SHP77 treated with DMSO at 0.1 percent for 48 hours (cell line): ENCODE results near the gene DENND2A.
"Not testable (repeated sequence)": the region's sequence is repeated elsewhere in the genome, so short reads cannot be mapped to it uniquely, and the experiment has no call there.

ENCODE experiments used
- DNase-seq: peaks from one replicate; lab custom pipeline; 2025; lab: John Stamatoyannopoulos, UW

DENND2A gene

DNA sequence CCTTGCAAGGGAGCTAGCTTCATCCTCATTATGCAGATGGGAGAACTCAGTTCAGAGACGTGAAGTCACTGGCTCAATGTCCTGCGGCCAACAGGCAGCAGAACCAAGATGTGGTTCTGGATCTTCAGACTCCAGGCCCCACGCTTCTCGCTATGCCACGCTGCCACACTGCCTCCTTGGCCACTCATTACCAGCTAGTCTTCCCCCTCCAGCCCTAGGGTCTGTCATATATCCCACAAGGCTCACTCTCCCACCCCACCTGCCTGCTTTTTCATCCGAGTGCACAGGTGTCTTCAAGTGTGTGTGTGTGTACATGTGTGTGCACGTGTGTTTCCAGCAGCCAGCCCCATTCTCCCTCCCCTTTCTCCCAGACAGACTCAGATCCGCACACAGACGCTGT is 53.4 kb downstream of the DENND2A start:
- DNase-seq: no peak

DNA sequence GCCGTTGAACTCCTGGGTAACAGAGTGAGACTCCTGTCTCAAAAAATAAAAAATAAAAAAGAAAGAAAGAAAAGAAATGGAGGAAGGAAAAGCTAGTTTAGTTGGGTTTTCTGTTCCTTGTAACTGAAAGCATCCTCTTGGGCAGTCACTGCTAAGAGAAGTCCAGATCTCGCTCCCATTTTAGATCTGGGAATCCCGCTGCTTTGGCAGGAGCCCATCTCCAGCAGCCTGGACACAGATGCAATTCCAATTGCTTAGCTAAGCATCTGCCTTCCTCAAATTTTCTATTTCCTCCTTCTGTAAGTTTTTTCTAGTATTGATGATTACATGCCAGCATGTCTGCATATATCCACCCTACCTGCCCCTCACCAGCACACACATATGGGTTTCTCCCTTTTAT is 54.1 kb downstream of the DENND2A start:
- DNase-seq: no peak

DNA sequence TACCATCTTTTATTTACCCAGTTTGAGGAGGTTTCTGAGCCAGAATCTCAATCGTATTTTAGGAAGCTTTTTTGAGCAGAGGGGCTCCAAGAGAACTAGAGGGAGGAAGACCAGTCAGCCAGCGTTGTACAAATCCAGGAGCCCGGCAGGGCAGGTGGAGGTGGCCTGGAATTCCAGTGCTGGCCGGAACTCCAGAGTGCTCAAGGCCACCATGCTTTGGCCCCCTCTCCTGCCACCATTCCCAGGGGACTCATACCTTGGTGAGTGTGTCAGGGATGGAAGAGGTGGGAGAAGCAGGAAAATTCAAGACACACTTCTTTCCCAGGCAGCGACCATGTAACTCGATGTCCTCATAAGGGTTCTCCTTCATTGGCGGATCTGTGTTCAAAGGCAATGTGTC is 55.3 kb downstream of the DENND2A start:
- no peak for DNase-seq

DNA sequence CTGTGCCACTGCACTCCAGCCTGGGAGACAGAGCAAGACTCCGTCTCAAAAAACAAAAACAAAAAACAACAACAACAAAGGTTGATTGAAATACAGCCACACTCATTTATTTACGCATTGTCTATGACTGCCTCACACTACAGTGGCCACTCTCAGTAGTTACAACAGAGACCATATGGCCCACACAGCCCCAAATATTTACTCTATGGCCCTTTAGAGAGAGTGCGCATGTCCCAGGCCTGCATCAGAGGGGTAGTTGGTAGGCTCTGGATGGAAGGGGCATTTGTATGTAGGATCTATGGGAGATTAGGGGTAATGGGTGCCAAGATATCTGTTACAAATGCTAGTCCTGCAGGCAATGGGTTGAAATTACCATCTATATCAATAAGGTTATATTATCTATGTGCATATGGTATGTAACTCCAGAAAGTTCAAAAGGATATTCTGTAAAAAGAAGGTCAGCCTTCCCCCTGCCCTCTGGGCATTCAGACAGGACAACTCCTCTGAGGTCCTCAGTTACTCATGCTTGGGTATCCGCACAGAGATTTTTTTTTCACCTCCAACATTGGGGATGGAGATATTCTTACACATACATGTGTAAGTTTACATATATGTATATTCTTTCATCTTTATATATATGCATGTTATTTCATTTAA is 56.3 kb downstream of the DENND2A start:
- DNase-seq: no peak

DNA sequence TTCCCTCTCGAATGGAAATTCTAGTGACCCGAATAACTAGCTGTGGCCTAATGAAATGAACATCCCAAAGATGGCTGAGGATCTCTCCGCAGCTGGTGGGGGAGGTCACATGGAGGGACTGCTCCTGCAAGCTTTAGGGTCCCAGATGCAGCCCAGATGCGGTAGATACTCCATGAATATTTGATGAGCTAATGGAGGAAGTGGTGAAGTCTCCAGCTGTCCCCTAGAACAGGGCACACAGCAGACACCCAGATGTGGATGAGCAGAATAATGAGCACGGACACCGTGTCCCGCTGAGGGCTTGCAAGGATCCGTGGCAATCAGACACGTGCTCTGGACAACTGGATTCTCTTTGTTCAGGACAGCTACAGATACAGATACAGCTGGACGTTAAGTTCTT is 59.2 kb downstream of the DENND2A start:
- DNase-seq: no peak

DNA sequence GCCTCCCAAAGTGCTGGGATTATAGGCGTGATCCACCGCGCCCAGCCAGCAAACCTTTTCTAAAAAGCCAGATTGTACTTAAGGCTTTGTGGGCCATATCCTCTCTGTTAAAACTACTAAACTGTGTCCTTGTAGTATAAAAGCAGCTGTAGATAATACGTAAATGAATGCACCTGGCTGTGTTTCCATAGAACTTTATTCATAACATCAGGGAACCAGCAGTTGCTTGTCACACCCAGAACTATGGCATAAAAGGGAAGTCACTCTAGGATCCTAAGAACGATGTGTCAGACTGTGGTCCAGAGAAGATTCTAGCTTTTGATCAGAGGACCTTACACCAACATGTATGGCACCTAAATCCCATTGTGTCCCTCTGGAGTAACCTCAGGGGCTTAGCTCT is 63.0 kb downstream of the DENND2A start:
- no peak for DNase-seq

DNA sequence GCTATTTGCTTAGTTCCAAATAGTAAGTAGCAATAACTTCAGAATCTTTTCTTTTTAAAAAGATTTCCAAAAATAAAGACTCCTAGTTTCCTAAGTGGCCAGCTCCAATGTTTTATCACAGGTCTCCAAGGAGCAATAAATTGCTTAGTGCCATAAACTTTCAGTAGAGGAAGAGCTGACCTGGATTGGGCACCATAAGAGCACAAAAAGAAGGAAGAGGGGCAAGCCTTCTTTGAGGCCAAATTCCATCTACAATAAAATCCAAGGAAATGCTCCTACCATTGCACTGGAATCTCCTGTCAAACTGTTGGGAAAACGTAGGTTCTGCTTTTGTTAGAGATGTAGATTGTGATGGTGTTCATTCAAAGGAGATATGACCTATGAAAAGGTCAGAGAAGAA is 64.0 kb downstream of the DENND2A start:
- no peak for DNase-seq

DNA sequence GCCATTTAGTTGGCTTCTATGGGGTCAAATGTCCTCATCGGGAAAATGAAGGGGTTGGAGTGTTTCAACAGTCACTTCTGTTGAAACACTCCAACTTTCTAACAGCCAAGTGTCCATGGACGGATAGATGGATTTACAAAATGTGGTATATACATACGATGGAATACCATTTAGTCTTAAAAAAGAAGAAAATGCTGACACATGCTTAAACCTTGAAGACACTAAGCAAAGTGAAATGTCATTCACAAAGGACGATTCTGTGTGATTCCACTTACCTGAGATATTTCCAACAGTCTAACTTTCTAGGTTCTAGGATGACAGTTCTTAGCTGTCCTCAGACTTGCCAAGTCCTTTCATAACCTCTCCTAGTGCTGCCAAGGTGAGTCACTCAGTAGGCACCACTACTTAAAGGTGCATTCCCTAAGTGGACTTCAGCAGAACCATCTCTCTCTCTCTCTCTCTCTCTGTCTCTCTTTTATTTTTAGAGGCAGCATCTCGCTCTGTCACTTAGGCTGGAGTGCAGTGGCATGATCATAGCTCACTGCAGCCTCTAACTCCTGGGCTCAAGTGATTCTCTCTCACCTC is 69.0 kb downstream of the DENND2A start:
- DNase-seq: no peak

DNA sequence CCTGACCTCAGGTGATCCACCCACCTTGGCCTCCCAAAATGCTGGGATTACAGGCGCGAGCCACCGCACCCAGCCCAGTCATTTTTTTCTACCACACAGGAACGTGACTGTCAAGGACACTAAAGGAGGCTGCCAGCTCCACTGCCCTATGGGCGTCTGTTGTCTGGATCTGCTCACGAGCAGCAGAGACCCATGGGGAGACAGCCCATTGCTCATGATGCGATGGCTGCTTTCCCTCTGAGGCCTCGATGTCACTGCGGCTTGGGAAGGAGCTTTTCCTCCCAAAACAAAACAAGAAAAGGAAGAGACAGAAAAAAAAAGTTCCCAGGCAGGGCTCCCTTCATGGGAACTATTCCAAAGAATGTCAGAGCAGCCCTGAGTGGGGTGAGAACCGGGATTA is 70.5 kb downstream of the DENND2A start:
- no peak for DNase-seq

DNA sequence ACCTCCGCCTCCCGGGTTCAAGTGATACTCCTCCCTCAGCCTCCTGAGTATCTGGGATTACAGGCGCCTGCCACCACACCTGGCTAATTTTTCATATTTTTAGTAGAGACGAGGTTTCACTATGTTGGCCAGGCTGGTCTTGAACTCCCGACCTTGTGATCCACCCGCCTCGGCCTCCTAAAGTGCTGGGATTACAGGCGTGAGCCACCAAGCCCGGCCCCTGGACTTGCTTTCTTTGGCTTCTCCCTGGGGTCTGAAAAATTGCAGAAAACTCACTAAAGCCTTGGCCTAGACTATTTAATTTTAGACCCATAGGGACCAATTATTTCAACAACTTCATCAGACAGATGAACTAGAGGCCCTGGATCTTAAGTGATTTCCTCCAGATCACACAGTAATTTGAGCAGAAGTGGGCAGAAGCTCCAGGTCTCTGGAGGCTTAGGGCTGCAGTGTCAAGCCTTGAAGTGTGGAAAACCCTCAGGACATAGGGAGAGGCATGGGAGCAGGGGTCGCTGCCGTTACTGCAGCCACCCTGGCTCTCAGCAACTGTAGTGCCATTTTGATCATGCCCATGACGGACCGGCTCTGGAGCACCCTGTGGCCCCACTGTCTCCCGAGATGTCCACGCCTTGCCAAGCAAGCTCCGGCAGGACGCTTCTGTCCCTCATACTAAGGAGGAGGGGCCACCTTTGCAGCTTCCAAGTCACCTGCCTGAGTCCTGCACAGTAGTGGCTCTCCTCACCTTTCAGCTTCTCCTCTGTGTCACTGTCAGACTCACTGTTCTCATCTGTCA is 72.4 kb downstream of the DENND2A start:
- no peak for DNase-seq

DNA sequence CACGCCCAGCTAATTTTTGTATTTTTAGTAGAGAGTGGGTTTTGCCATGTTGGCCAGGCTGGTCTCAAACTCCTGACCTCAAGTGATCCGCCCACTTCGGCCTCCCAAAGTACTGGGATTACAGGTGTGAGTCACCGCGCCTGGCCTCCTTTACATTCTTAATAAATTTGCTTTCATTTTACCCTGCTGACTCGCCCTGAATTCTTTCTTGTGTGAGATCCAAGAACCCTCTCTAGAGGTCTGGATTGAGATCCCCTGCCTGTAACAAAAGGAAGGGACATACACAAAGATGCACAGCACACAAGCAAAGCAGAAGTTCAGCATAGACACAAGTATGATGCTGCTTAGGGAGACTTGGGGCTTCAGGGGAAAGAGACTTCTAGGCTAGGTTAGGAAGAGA is 74.4 kb downstream of the DENND2A start:
- DNase-seq: not testable (repeated sequence)

DNA sequence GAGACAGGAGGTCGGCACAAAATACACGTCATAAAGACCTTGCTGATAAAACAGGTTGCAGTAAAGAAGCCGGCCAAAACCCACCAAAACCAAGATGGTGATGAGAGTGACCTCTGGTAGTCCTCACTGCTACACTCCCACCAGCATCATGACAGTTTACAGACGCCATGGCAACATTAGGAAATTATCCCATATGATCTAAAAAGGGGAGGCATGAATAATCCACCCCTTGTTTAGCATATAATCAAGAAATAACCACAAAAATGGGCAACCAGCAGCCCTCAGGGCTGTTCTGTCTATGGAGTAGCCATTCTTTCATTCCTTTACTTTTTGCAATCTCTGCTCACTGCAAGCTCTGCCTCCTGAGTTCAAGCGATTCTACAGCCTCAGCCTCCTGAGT is 74.9 kb downstream of the DENND2A start:
- DNase-seq: not testable (repeated sequence)

DNA sequence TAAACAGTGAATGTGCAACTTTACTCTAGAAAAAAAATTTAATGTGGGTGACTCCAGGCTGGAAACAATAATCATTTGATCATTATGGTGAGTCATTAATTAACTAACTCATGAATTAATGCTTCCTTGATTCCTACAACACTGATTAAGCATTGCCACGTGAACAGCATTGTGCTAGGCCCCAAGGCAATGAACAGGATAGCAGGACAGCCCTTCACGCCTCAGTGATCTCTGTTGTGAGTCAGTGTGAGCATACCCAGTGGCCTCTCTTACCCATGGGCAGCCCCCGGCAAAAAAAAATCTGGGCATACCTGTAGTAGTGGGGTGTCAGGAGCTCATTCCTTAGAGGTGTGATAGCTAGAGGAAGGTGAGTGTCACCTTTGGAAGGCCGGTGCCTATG is 76.0 kb downstream of the DENND2A start:
- no peak for DNase-seq

DNA sequence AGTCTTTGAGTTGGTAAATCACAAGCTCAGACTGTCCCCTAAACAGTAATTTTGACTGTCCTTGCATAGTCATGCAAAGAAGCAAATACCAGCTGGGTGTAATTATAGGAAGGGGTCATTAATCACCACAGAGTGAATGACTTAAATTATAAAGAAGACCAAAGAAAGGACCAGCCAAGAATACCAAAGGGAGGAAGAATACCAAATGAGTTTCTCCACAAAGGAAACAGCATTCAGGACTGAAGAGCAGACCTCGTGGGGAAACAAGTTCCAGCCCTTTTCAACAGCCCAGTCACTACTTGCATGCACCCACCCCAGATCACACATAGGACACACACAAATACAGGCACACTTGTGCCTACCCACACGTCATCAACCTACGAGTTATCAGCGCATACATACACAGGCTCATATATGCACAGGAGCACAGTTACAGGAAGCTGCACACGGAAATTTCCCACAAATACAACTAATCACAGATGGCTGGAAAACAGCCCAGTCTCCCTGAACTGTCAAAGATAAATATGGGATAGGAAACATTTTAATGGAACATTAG is 77.6 kb downstream of the DENND2A start:
- no peak for DNase-seq

DNA sequence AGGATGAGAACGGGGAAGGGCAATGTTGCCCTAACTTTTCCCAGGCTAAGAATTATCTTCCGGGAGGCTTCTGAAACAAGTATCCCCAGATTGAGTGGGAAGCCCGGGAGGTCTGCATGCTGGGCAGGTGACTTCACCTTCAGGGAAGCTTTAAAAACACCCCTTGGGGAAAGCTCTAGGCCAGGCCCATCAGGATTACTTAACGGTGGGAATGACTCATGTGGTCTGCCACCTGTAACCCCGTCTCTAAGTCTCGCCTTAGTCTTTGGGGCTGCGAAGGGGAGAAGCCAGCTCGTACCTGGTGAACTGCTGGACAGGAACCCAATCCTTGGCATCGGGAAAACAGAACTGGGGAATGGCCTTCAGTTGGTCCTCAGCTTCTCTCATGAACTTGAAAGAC is 81.2 kb downstream of the DENND2A start:
- DNase-seq: no peak

DNA sequence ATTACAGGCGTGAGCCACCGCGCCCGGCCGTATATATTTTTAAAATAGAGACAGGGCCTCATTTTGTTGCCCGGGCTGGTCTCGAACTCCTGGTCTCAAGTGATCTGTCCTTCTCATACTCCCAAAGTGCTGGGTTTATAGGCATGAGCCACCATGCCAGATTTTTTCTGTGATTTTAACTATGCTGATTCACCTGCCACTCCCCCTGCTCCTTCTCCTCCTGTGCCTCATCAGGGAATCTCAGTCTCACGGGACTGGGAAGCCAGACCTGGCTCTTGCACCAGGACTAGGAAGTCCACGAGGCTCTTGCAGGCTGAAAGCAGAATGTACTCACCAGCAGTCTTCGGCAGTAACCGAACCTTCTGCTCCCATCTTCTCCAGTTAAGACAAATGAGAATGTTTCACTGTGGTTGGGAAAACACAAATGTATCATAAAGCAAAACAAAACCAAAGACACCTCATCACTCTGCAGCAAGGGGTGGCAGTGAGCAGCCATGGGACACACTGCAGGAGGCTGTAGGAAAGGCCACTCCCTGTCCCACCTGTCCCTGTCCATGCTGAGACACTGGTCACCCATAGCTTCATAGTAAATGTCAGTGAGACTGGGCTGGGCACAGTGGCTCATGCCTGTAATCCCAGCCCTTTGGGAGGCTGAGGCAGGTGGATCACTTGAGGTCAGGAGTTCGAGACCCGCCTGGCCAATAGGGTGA is 82.6 kb downstream of the DENND2A start:
- no peak for DNase-seq

DNA sequence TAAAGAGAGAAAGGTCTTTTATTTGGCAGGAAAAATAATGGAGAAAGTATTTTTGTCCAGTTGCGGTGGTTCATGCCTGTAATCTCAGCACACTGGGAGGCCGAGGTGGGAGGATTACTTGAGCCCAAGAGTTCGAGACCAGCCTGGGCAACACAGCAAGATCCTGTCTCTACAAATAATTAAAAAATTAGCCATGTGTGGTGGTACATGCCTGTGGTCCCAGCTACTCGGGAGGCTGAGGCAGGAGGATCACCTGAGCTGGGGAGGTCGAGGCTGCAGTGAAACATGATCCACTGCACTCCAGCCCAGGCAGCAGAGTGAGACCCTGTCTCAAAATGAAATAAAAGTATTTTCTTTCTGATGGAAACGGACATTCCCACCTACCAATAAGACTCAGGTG is 83.5 kb downstream of the DENND2A start:
- DNase-seq: no peak

DNA sequence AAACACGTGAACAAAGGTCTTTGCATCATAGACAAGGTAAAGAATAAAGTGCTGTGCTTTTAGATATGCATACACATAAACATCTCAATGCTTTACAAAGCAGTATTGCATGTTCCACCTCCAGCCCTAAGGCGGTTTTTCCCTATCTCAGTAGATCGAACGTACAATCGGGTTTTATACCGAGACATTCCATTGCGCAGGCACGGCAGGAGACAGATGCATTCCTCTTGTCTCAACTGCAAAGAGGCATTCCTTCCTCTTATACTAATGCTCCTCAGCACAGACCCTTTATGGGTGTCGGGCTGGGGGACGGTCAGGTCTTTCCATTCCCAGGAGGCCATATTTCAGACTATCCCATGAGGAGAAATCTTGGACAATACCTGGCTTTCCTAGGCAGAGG is 87.4 kb downstream of the DENND2A start:
- not testable (repeated sequence) for DNase-seq

DNA sequence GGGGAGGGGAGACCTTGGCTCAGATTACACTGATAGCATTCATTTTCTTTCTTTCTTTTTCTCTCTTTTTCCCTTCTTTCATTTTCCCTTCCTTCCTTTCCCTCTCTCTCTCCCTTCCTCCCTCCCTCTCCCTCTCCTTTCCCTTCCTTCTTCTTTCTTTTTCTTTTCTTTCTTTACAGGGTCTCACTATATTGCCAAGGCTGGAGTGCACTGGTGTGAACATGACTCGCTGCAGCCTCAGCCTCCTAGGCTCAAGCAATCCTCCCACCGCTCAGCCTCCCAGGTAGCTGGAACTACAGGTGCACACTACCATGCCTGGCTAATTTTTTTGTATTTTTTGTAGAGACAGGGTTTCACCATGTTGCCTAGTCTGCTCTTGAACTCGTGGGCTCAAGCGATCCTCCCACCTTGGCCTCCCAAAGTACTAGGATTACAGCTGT is 88.4 kb downstream of the DENND2A start:
- no peak for DNase-seq

DNA sequence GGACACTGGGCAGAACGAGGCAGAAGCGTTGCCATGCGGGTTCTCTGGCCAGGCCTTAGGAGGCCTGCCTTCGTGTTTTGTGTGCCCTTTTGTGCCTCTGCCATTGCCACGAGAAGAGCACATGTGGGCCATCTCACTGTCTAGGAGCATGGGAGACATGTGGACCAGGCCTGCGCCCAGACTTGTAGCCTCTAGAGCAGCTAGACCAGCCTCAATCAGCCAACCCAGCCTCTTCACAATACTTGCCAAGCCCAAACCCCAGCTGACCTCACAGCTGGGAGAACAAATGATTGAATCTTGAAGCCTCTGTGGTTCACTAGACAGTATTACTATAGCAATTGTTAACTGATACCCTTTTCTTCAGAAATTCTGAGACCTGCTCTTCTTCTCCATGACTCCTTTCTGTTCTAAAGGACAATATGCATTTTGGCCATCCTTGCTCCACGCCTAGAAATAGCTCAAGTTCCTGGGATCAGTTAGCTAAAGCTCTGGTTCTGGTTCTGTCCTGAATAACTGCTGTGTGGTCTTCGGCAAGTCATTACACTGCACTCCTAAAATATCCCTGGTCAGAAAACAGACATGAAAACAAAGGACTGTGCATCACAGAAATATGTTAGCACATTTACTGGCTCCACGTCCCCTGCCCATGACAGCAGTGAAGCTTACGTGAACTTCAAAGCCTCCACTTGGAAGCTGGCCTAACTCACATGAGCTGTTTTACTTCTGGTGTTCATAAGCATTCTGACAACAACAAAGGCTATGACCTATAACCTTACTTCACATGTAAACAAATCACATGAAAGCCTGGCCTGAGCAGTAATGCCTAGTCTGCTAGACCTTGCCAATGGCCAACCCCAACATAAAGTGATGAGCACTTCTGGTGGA is 89.0 kb downstream of the DENND2A start:
- no peak for DNase-seq

DNA sequence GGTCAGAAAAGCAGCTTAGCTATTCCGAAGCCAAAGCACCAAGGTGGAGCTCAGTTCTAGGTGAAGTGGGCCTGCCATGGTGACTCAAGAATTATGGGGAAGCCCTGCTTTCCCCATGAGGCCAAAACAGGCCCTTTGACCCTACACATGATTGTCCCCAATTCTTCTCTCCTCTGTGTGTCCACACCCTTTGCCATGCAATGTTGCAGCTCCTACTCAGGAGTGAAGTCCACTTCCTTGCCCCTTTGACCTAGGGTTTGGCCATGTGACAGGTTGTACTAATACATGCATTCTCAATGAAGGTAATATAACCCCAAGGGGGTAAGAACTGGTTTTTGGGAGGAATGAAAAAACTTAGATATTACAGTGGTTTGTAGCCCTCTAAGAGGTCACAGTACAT is 93.7 kb downstream of the DENND2A start:
- no peak for DNase-seq
